HepG2 (cell line): ENCODE data around the gene GPAM. TPM values are rescaled to one million over a fixed set of nuclear protein-coding genes. Genes with fewer than 3 reads are reported as not detected.
A peak's percentile ranks its signal among the peaks of the same experiment; 100 is the strongest.

Experiments used
- ARNTL ChIP-seq: sonication (generic); formaldehyde crosslinking; IDR thresholded peaks from 2 replicates; pipeline ENCODE4 v1.4.0; 2020; ENCODE audit warnings: mild to moderate bottlenecking, missing genetic modification reagents
- CEBPB ChIP-seq: IDR thresholded peaks from 2 replicates; pipeline ENCODE4 v1.6.1; 2011; ENCODE audit warnings: low read depth, low read length, improper control_type of control experiment, borderline replicate concordance
- FUBP1 ChIP-seq: sonication (generic); formaldehyde crosslinking; IDR thresholded peaks from 2 replicates; pipeline ENCODE4 v1.5.1; 2020; ENCODE audit warnings: missing genetic modification reagents, mild to moderate bottlenecking, borderline replicate concordance
- ISL2 ChIP-seq: sonication (generic); formaldehyde crosslinking; IDR thresholded peaks from 2 replicates; pipeline ENCODE4 v1.5.0; 2020; ENCODE audit warnings: missing genetic modification reagents
- KDM5B ChIP-seq: sonication (generic); formaldehyde crosslinking; IDR thresholded peaks from 2 replicates; pipeline ENCODE4 v1.4.0; 2020; ENCODE audit warnings: missing genetic modification reagents, mild to moderate bottlenecking, borderline replicate concordance
- NR1H2 ChIP-seq: sonication (generic); formaldehyde crosslinking; IDR thresholded peaks from 2 replicates; pipeline ENCODE4 v1.8.1; 2022; ENCODE audit warnings: low read depth, missing genetic modification reagents, borderline replicate concordance
- PAF1 ChIP-seq: IDR thresholded peaks from 2 replicates; pipeline ENCODE4 v1.6.1; 2016; ENCODE audit warnings: missing genetic modification reagents, missing compliant biosample characterization
- PLSCR1 ChIP-seq: sonication (generic); formaldehyde crosslinking; IDR thresholded peaks from 2 replicates; pipeline ENCODE4 v1.5.0; 2020; ENCODE audit warnings: missing genetic modification reagents, mild to moderate bottlenecking, borderline replicate concordance
- POLR2G ChIP-seq: fragments of 200-400 bp; formaldehyde crosslinking; IDR thresholded peaks from 2 replicates; pipeline ENCODE4 v1.6.1; 2018; ENCODE audit warnings: mild to moderate bottlenecking, low read depth, low read length, moderate library complexity
- SMAD3 ChIP-seq: sonication (generic); formaldehyde crosslinking; IDR thresholded peaks from 2 replicates; pipeline ENCODE4 v1.4.0; 2020; ENCODE audit warnings: missing genetic modification reagents
- SRY ChIP-seq: sonication (generic); formaldehyde crosslinking; IDR thresholded peaks from 2 replicates; pipeline ENCODE4 v1.8.0; 2022; ENCODE audit warnings: mild to moderate bottlenecking, missing genetic modification reagents
- TERF1 ChIP-seq: sonication (generic); formaldehyde crosslinking; IDR thresholded peaks from 2 replicates; pipeline ENCODE4 v1.8.0; 2022; ENCODE audit warnings: mild to moderate bottlenecking, missing genetic modification reagents, moderate library complexity
- ZBTB7B ChIP-seq: sonication (generic); formaldehyde crosslinking; IDR thresholded peaks from 2 replicates; pipeline ENCODE4 v1.4.0; 2020; ENCODE audit warnings: missing genetic modification reagents
- ZFAT ChIP-seq: sonication (generic); formaldehyde crosslinking; conservative IDR thresholded peaks from 2 replicates; pipeline ENCODE4 v1.8.1; 2023; ENCODE audit warnings: missing genetic modification reagents, inconsistent platforms
- ZNF335 ChIP-seq: sonication (generic); formaldehyde crosslinking; IDR thresholded peaks from 2 replicates; pipeline ENCODE4 v1.4.0; 2020; ENCODE audit warnings: missing genetic modification reagents
- ZNF549 ChIP-seq: sonication (generic); formaldehyde crosslinking; IDR thresholded peaks from 2 replicates; pipeline ENCODE4 v1.5.0; 2020; ENCODE audit warnings: missing genetic modification reagents
- ZNF629 ChIP-seq: sonication (generic); formaldehyde crosslinking; conservative IDR thresholded peaks from 2 replicates; pipeline ENCODE4 v1.5.0; 2020; ENCODE audit warnings: missing genetic modification reagents
- polyA plus RNA-seq, 8 experiments: library from polyadenylated mRNA; depleted of rRNA in 3 of 8; stranded (reverse) in 7 of 8; unstranded in 1 of 8; fragments of >200 nt; fragmentation: Illumina TruSeq in 4 of 8; extraction: Trizol in 4 of 8; gene quantifications; 2 replicates each; pipeline versions ENCODE4 v1.2.1 to v1.2.3, GENCODE V29; 2011 to 2016; ENCODE audit warnings: low read depth in 4 of 8, missing spikeins in 1 of 8, mixed read lengths in 1 of 8; ENCODE audit not compliant: insufficient read depth in 1 of 8
- total RNA-seq, 5 experiments: library from RNA; depleted of rRNA; stranded (reverse); fragments of >200 nt; fragmentation: Illumina TruSeq; extraction: Trizol; gene quantifications; 2 replicates each; pipeline ENCODE4 v1.2.3, GENCODE V29; 2016; ENCODE audit warnings: low read depth in 1 of 5
- TF ChIP-seq, protein P1 (sequence below): sonication (generic); formaldehyde crosslinking; IDR thresholded peaks from 2 replicates; pipeline ENCODE4 v1.4.0; 2020; ENCODE audit warnings: mild to moderate bottlenecking, missing genetic modification reagents
- TF ChIP-seq, protein P2 (sequence below): IDR thresholded peaks from 2 replicates; pipeline ENCODE4 v1.6.1; 2016; ENCODE audit warnings: low read depth
- TF ChIP-seq, protein P3 (sequence below), 2 experiments: IDR thresholded peaks; 2 replicates each; pipeline ENCODE4 v1.6.1; 2011 to 2012; ENCODE audit warnings: low read length in 2 of 2, borderline replicate concordance in 1 of 2, low read depth in 1 of 2, mild to moderate bottlenecking in 1 of 2, moderate library complexity in 1 of 2

The GPAM gene
- total and polyA plus RNA-seq, 2 of the 13 experiments (the other 11 are each of a cell fraction or from before 2014, with no cell fraction given) = 36.8 to 140 TPM

GRCh38 chr10:112224933-112225529 lies 41.5 kb upstream of the GPAM start (continued):
- TF ChIP-seq ZFAT (CRISPR knock-in tag) (no peak), ISL2 (CRISPR knock-in tag) (no peak), ZNF549 (CRISPR knock-in tag) (no peak), SRY (CRISPR knock-in tag) (no peak), PAF1 (CRISPR knock-in tag) (0 out of 2 replicates have a peak, but pooled peaks have one; percentile 38), TERF1 (CRISPR knock-in tag) (no peak), KDM5B (CRISPR knock-in tag) (0 out of 2 replicates have a peak, but pooled peaks have one; percentile 15), FUBP1 (CRISPR knock-in tag) (no peak), ARNTL (CRISPR knock-in tag) (no peak), SMAD3 (CRISPR knock-in tag) (no peak), ZNF629 (CRISPR knock-in tag) (no peak), CEBPB (no peak), PLSCR1 (CRISPR knock-in tag) (no peak), ZBTB7B (CRISPR knock-in tag) (0 out of 2 replicates have a peak, but pooled peaks have one; percentile 36), POLR2G (no peak), ZNF335 (CRISPR knock-in tag) (no peak), NR1H2 (no peak)
- TF ChIP-seq, protein P1, sequence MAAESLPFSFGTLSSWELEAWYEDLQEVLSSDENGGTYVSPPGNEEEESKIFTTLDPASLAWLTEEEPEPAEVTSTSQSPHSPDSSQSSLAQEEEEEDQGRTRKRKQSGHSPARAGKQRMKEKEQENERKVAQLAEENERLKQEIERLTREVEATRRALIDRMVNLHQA (CRISPR knock-in tag) = no peak
- TF ChIP-seq, protein P2, sequence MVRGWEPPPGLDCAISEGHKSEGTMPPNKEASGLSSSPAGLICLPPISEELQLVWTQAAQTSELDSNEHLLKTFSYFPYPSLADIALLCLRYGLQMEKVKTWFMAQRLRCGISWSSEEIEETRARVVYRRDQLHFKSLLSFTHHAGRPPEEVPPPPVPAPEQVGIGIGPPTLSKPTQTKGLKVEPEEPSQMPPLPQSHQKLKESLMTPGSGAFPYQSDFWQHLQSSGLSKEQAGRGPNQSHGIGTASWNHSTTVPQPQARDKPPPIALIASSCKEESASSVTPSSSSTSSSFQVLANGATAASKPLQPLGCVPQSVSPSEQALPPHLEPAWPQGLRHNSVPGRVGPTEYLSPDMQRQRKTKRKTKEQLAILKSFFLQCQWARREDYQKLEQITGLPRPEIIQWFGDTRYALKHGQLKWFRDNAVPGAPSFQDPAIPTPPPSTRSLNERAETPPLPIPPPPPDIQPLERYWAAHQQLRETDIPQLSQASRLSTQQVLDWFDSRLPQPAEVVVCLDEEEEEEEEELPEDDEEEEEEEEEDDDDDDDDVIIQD (CRISPR knock-in tag) = no peak
- TF ChIP-seq, protein P3, sequence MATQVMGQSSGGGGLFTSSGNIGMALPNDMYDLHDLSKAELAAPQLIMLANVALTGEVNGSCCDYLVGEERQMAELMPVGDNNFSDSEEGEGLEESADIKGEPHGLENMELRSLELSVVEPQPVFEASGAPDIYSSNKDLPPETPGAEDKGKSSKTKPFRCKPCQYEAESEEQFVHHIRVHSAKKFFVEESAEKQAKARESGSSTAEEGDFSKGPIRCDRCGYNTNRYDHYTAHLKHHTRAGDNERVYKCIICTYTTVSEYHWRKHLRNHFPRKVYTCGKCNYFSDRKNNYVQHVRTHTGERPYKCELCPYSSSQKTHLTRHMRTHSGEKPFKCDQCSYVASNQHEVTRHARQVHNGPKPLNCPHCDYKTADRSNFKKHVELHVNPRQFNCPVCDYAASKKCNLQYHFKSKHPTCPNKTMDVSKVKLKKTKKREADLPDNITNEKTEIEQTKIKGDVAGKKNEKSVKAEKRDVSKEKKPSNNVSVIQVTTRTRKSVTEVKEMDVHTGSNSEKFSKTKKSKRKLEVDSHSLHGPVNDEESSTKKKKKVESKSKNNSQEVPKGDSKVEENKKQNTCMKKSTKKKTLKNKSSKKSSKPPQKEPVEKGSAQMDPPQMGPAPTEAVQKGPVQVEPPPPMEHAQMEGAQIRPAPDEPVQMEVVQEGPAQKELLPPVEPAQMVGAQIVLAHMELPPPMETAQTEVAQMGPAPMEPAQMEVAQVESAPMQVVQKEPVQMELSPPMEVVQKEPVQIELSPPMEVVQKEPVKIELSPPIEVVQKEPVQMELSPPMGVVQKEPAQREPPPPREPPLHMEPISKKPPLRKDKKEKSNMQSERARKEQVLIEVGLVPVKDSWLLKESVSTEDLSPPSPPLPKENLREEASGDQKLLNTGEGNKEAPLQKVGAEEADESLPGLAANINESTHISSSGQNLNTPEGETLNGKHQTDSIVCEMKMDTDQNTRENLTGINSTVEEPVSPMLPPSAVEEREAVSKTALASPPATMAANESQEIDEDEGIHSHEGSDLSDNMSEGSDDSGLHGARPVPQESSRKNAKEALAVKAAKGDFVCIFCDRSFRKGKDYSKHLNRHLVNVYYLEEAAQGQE (IDR thresholded peaks at IDR 0.05; ENCODE audit: borderline replicate concordance in 1 of 2, low read depth in 1 of 2, low read length in 2 of 2) = no peak
